Amniotic epithelial cell (primary cell): ENCODE results near the gene DDX55.

Experiments used
- DNase-seq: peaks from one replicate; pipeline ENCODE4 v3.0.0-alpha.2; 2010; ENCODE audit warnings: low read depth

The DDX55 gene

GRCh38 chr12:123608182-123608581, 6.3 kb downstream of the DDX55 start:
- DNase-seq = no peak

DNA sequence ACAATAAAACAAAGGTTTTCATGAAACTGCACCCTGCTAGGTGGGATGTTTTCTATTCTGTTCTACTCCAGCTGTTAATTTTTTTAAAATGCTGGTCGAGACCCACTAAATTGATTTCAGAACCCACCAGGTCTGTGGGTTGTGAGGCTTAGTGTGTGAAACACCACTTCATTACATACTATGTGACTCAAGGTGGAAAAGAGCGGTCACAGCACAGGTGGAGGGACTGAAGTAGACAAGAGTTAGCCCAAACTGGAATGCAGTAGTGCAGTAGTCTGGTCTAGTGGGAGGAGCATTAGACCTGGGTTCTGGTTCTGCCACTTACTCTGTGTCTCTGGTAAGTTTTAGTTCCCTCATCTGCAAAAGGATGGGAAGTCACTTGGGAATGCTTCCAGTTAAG, 12.2 kb downstream of the DDX55 start:
- no peak for DNase-seq

DNA sequence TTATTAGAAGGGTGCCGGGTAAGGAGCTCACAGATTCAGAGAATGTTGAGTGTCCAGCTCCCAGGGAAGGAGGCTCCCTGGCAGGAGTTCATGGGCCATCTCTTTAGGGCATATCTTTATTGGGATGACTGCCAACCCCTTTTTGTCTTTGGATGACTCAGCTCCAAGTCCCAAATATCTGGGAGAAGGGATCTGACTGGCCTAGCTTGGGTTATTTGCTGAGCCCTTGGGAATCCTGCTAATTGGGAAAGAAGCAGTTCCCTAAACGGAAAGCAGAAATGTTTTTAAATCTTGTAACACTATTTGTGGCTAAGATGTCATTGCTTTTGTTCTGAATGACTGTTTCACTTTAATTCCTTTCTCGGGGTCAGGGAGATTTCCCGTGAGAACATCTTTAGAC, 12.6 kb downstream of the DDX55 start:
- no peak for DNase-seq

DNA sequence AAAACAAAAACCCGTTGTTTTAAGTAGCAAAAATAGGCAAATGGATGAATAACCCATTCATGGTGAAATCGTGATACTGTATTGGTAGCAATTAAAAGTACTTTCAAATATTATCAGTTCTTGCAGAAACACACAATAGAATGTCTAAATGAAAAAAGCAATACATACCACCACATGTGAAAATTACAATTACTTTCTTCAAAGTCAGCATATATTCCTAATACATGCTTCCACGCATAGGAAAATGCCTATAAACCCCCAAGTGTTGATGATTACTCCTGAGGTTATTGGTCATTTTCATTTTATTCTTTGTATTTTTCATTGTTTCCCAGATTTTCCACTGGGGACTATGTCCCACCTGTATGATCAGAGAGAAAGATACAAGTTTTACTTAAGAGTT, 15.2 kb downstream of the DDX55 start:
- DNase-seq = no peak

DNA sequence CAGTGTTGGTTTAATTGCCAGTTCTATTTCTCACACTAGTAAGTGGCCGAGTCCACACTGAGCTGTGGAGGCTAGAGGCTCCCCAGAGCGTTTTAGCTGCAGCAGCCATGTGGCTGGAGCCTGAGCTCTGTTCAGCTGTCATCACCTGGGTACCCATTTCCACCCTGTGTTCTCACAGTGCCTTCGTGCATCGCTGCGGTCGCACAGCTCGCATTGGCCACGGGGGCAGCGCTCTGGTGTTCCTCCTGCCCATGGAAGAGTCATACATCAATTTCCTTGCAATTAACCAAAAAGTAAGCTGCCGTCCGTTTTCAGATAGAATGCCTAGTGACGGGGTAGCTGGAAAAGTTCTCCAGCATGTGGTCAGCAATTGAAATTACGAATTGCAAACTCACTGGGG, 15.7 kb downstream of the DDX55 start:
- no peak for DNase-seq

DNA sequence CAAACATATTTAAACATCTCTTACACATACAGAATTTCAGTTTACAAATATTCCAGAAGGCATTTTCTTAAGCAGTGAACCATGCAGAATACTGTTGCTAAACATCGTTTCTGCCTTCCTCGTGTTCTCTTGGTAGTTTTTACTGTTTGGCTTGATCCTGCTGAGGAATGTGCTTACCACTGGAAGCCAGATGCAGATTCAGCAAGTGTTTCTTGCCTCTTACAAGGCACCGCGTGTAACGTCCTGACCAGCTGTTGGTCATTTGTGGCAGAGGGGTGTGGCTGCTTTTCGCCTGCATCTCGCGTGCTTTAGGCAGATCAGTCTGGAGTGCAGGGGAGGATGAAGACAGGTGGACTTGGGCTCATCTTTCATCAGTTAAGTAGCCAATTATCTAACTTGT, 19.2 kb downstream of the DDX55 start:
- no peak for DNase-seq

DNA sequence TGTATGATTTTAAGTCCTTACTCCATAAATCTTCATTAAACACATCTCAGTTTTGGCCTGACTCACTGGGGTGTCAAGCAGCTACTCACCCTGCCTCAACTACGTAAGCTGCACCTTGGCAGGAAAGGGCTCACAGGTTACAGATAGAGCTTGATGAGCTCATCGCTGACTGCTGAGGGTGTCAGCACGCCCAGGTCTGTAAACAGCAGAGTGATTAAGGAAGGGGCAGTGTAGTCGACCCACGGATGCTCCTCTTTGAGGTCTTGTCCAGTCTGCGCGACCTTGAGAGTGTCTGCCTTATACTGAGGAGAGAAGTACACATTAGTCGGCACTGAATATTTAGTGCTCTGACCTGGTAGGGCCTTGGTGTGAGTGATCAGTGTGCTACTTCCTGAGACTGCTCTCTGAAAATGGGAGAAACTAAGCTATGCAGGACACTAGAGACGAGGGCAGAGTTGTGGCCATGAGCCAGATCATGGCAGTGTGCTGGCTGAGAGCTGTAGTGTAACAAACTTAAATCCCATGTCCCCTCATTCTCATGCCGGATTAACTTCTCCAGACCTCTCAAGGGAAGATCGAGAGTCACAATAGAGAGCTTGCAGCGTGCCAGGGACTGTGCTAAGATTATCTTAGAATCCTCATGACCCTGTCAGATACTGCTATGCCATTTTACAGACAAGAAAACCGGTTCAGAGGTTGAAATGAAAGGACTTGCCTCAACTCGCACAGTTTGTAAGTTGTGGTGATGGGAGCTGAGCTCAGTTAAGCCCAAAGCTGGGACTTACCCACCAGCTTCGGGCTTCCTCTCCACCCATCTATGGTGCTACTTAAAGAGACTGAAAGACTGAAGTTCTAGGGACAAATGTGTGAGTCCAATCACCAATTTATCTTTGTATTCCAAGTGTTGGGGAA, 20.0 kb downstream of the DDX55 start:
- DNase-seq = peak; percentile 12

DNA sequence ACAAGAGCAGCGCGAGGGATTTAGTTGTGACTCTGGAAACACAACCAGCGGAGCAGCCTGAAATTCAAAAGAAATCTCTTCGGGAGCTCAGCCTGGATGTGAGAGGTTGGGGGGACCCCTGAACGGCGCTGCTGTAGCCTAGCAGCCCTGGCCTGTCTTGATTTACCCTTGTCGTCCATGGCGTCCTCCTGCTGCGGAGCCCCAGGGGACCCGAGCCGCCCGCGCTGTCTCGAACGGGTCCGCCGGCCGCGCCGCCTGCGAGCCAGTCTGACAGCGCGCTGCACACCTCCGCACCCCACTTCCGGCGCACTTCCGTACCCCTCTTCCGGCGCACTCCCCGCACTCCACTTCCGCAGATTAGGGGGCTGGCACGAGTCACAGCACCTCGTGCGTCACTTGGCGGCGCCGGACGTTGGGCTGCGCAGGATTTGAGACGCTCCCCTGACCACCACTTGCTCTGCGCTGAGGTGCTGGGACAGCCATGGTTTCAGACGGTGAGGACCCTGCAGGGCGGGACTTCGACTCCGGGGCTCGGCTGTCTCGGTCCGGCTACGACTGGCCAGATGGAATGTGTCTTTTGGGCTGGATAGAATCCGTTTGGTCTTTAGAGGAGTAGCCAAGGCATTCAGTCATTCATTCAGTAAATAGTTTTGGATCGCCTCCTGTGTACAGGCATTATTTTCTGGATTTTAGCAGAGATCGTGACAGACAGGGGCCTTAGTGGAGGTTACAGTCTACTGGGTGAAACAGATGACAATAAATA, 31.7 kb downstream of the DDX55 start, which contains the start of the genes EIF2B1 and GTF2H3:
Gene EIF2B1, minus strand, starts transcription at position 308 of the 763 bp plus-strand sequence. Its CDS starts 129 bp downstream, at position 179.
Gene GTF2H3, plus strand, starts transcription at position 451 of the 763 bp plus-strand sequence. Its CDS starts 31 bp downstream, at position 482.
- DNase-seq = peak; percentile 95

GRCh38 chr12:123634142-123634561, 32.3 kb downstream of the DDX55 start:
- no peak for DNase-seq

DNA sequence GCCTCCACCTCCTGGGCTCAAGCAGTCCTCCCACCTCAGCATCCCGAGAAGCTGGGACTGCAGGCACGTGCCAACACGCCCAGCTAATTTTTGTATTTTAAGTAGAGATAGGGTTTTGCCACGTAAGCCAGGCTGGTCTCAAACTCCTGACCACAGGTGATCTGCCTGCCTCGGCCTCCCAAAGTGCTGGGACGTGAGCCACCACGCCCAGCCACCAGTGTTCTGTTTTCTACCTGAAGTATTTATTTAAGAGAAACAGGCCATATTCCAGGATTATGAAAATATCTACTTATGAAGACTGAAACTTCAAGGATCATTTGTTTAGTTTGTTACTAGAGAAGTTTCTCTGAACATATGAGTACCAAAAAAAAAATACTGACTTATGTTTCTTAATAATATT, 42.0 kb downstream of the DDX55 start:
- DNase-seq = no peak

DNA sequence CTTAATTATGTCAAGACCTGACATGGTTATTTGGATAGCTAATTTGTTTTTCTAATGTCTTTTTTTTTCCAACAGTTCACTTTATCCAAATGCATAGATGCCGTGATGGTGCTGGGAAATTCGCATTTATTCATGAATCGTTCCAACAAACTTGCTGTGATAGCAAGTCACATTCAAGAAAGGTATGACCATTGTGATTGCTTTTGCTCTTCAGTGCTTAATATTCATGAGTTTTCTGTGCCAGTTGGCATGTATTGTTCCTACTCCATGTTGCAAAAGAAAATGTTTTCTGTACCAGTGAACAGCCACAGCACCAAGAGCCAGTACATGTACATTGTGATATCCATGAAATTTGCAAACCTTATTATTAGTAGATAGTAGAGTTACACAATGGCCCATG, 43.5 kb downstream of the DDX55 start:
- no peak for DNase-seq

GRCh38 chr12:123645878-123646277, 44.0 kb downstream of the DDX55 start:
- DNase-seq = no peak

DNA sequence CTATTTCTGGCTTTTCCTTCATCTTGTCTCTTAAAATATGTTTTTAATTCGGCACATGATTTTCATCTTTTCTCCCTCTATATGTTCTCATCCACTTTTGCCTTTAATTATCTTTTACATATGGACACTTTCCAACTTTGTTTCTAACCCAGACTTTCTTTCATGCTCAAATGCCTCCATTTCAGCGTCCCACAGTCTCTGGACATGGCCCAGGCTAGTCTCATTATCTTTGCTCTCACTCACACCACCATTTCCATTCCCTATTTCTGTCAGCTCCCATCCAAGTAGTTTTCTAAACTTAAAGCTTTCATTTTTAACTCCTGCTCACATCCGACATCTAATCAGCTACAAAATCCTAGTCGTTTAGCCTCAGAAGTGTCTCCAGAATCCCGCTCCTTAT, 46.5 kb downstream of the DDX55 start:
- no peak for DNase-seq

GRCh38 chr12:123654129-123654701, 52.3 kb downstream of the DDX55 start:
- DNase-seq = no peak

DNA sequence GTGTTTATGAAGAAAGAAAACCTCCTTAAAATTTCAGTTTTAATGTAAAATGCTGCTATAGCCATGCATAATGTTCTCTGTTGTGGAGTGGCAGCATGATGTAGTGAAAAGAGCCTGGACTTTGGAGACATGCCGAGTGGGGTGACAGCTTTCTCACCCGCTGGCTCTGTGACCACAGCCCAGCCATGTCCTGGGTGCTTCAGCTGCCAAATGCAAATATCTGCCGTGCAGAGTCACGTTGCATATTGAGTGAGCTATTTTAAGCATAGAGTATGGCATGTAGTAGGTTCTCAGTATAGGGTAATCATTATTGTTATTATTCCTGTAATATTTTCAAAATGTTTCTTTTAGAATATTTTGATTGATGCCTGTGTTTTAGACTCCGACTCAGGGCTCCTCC, 53.5 kb downstream of the DDX55 start:
- no peak for DNase-seq

GRCh38 chr12:123656392-123656791, 54.5 kb downstream of the DDX55 start:
- no peak for DNase-seq

- no peak for DNase-seq
Measured at GRCh38 chr12:123657211-123657610, 55.3 kb downstream of the DDX55 start.

GRCh38 chr12:123659996-123660727, 58.3 kb downstream of the DDX55 start:
- peak; percentile 88 for DNase-seq

GRCh38 chr12:123667771-123668170, 65.9 kb downstream of the DDX55 start:
- no peak for DNase-seq
